GM23338 (cell line): ENCODE results near the gene DYNLRB1. TPM values are rescaled to one million over a fixed set of nuclear protein-coding genes. Genes with fewer than 3 reads are reported as not detected.

ENCODE experiments used
- ATAC-seq: fragments of 200-7000 bp; cut with Tn5 transposase; 3 replicates; pipeline ENCODE4 v1.9.1; 2020
- DNase-seq: peaks from one replicate; pipeline ENCODE4 v3.0.0-alpha.2; 2015; ENCODE audit warnings: low spot score
- H2AFZ ChIP-seq: fragments of 200-600 bp; sonication (generic); 2 replicates; pipeline ENCODE4 v1.8.0; 2016; ENCODE audit warnings: antibody characterized with exemption, mild to moderate bottlenecking, moderate library complexity
- H3F3A ChIP-seq: fragments of 200-600 bp; sonication (generic); replicated peaks from 2 replicates; pipeline ENCODE4 v1.8.0; 2017; ENCODE audit warnings: antibody characterized with exemption, mixed run types, low read depth
- H3K27ac ChIP-seq: fragments of 200-600 bp; sonication (generic); 2 replicates; pipeline ENCODE4 v1.6.1; 2016; ENCODE audit warnings: low read depth
- H3K27me3 ChIP-seq: fragments of 200-600 bp; sonication (generic); 2 replicates; pipeline ENCODE4 v1.8.0; 2016; ENCODE audit warnings: mild to moderate bottlenecking, mixed run types, moderate library complexity; ENCODE audit not compliant: insufficient read depth
- H3K36me3 ChIP-seq: fragments of 200-600 bp; sonication (generic); 2 replicates; pipeline ENCODE4 v1.8.0; 2016; ENCODE audit warnings: mild to moderate bottlenecking; ENCODE audit not compliant: insufficient read depth
- H3K4me1 ChIP-seq: fragments of 200-600 bp; sonication (generic); 2 replicates; pipeline ENCODE4 v1.8.0; 2016; ENCODE audit warnings: mild to moderate bottlenecking, moderate library complexity; ENCODE audit not compliant: insufficient read depth
- H3K4me2 ChIP-seq: fragments of 200-600 bp; sonication (generic); 2 replicates; pipeline ENCODE4 v1.7.1; 2017; ENCODE audit warnings: mixed run types
- H3K4me3 ChIP-seq: fragments of 200-600 bp; sonication (generic); 2 replicates; pipeline ENCODE4 v1.6.1; 2016; ENCODE audit warnings: mixed run types
- H3K79me2 ChIP-seq: fragments of 200-600 bp; sonication (generic); replicated peaks from 2 replicates; pipeline ENCODE4 v1.8.0; 2017; ENCODE audit warnings: mild to moderate bottlenecking; ENCODE audit not compliant: insufficient read depth
- H3K9me2 ChIP-seq: fragments of 200-600 bp; sonication (generic); 2 replicates; pipeline ENCODE4 v1.8.0; 2017; ENCODE audit not compliant: insufficient read depth
- H4K20me1 ChIP-seq: fragments of 200-600 bp; sonication (generic); replicated peaks from 2 replicates; pipeline ENCODE4 v1.8.0; 2017; ENCODE audit warnings: mild to moderate bottlenecking; ENCODE audit not compliant: insufficient read depth
- H3K27ac Mint-ChIP-seq: 2 replicates; pipeline ENCODE4 v1.8.0; 2020; ENCODE audit warnings: inconsistent platforms, mild to moderate bottlenecking, moderate library complexity, mixed read lengths
- H3K27me3 Mint-ChIP-seq: 3 replicates; pipeline ENCODE4 v1.8.0; 2022; ENCODE audit warnings: low read depth, mild to moderate bottlenecking, moderate library complexity, mixed read lengths, inconsistent platforms; ENCODE audit not compliant: insufficient read depth, poor library complexity
- H3K36me3 Mint-ChIP-seq: 3 replicates; pipeline ENCODE4 v1.8.0; 2021; ENCODE audit warnings: low read depth, mild to moderate bottlenecking, inconsistent platforms, moderate library complexity, mixed read lengths
- H3K4me1 Mint-ChIP-seq: 3 replicates; pipeline ENCODE4 v1.8.0; 2020; ENCODE audit warnings: mild to moderate bottlenecking, inconsistent platforms, mixed read lengths
- H3K4me3 Mint-ChIP-seq: 3 replicates; pipeline ENCODE4 v1.8.0; 2021; ENCODE audit warnings: moderate library complexity, mild to moderate bottlenecking, inconsistent platforms, mixed read lengths
- H3K9me3 Mint-ChIP-seq: 3 replicates; pipeline ENCODE4 v1.8.0; 2020; ENCODE audit warnings: moderate library complexity, mild to moderate bottlenecking, inconsistent platforms, mixed read lengths
- CREB1 ChIP-seq: fragments of 250-450 bp; sonication (Bioruptor Pico); IDR thresholded peaks from 2 replicates; pipeline ENCODE4 v1.5.0; 2020; ENCODE audit warnings: low read depth, mild to moderate bottlenecking, moderate library complexity
- CTCF ChIP-seq, 2 experiments: fragments of 200-600 bp in 1 of 2; sonication (generic) in 1 of 2; conservative IDR thresholded peaks; 2 replicates each; pipeline versions ENCODE4 v1.5.1 to v1.6.1; 2016 to 2017; ENCODE audit warnings: antibody characterized with exemption in 2 of 2, low read depth in 2 of 2, mild to moderate bottlenecking in 2 of 2, moderate library complexity in 1 of 2
- ETS1 ChIP-seq: IDR thresholded peaks from 2 replicates; pipeline ENCODE4 v1.6.1; 2016; ENCODE audit warnings: antibody characterized with exemption
- EZH2 ChIP-seq: fragments of 200-600 bp; sonication (generic); IDR thresholded peaks from one replicate; pipeline ENCODE4 v1.8.0; 2017; ENCODE audit warnings: antibody characterized with exemption, mild to moderate bottlenecking, low read depth; ENCODE audit not compliant: unreplicated experiment
- EZH2phosphoT487 ChIP-seq: fragments of 200-600 bp; sonication (generic); IDR thresholded peaks from one replicate; pipeline ENCODE4 v1.8.1; 2018; ENCODE audit warnings: antibody characterized with exemption; ENCODE audit not compliant: unreplicated experiment
- JUNB ChIP-seq: IDR thresholded peaks from one replicate; pipeline ENCODE4 v1.6.1; 2016; ENCODE audit warnings: antibody characterized with exemption; ENCODE audit not compliant: unreplicated experiment
- NANOG ChIP-seq: IDR thresholded peaks from 2 replicates; pipeline ENCODE4 v1.6.1; 2016; ENCODE audit warnings: antibody characterized with exemption, borderline replicate concordance
- POLR2AphosphoS5 ChIP-seq: IDR thresholded peaks from 2 replicates; pipeline ENCODE4 v1.6.1; 2016; ENCODE audit warnings: antibody characterized with exemption, low read depth
- REST ChIP-seq: IDR thresholded peaks from one replicate; pipeline ENCODE4 v1.6.1; 2018; ENCODE audit warnings: antibody characterized with exemption; ENCODE audit not compliant: unreplicated experiment
- STAT1 ChIP-seq: IDR thresholded peaks from one replicate; pipeline ENCODE4 v1.6.1; 2016; ENCODE audit warnings: antibody characterized with exemption; ENCODE audit not compliant: unreplicated experiment
- ZNF114 ChIP-seq: fragments of 250-450 bp; sonication (Bioruptor Pico); IDR thresholded peaks from 2 replicates; pipeline ENCODE4 v1.5.0; 2020; ENCODE audit warnings: mild to moderate bottlenecking, moderate library complexity
- ZNF331 ChIP-seq: fragments of 250-450 bp; sonication (Bioruptor Pico); IDR thresholded peaks from 2 replicates; pipeline ENCODE4 v1.5.0; 2020; ENCODE audit warnings: low read depth, mild to moderate bottlenecking, moderate library complexity
- ZNF462 ChIP-seq: fragments of 250-450 bp; sonication (Bioruptor Pico); IDR thresholded peaks from 2 replicates; pipeline ENCODE4 v1.5.0; 2020; ENCODE audit warnings: mild to moderate bottlenecking, moderate library complexity
- polyA plus RNA-seq: library from polyadenylated mRNA; unstranded; fragments of >200 nt; fragmentation: Nextera tagmentation; extraction: Ambion mirVana; gene quantifications from 2 replicates; pipeline ENCODE4 v1.2.1, GENCODE V29; 2016
- total RNA-seq: library from RNA; depleted of rRNA; stranded (reverse); fragments of >200 nt; shearing (Covaris generic); gene quantifications from 2 replicates; pipeline ENCODE4 v1.2.3, GENCODE V29; 2014

The DYNLRB1 gene
- total and polyA plus RNA-seq, 2 experiments from 2014 or later: 107 to 376 TPM

DNA sequence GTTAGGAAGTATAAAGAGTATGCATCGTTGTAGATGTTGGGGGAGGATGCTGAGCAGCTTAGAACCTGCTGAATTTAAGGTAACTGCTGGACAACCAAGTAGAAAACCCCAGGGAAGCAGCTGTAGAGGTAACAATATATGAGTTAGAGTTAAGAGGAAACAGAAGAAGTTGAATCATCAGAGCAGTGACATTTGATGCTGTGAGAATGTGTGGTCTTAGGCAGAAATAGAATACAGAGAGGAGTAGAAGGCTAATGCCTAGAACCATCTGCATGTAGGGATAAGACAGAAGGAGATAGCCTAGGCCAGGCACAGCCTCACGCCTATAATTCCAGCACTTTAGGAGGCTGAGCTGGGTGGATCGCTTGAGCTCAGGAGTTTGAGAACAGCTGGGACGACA, 22.6 kb upstream of the DYNLRB1 start:
- 0 out of 3 replicates have a peak, but pooled peaks cover 3% of the 10 kb centered on the region for H3K9me3 Mint-ChIP-seq
- Histone ChIP-seq H3K9me2 (no peaks in the 10 kb centered on the region), H3K4me3 (no peak overlapping the region), H3F3A (no peaks in the 10 kb centered on the region), H4K20me1 (peaks cover 7% of the 10 kb centered on the region; the same call in 1 of the 2 replicates), H3K27ac (no peak overlapping the region), H2AFZ (no peak overlapping the region), H3K4me1 (no peaks in the 10 kb centered on the region), H3K36me3 (peaks cover 26% of the 10 kb centered on the region), H3K4me2 (no peak overlapping the region), H3K27me3 (no peaks in the 10 kb centered on the region), H3K79me2 (no peaks in the 10 kb centered on the region; the same call in 1 of the 2 replicates)
- ATAC-seq: no peak
- H3K27ac Mint-ChIP-seq: no peak overlapping the region
- DNase-seq: no peak
- no peaks in the 10 kb centered on the region for H3K27me3 Mint-ChIP-seq
- no peak for TF ChIP-seq POLR2AphosphoS5
- TF ChIP-seq CREB1 (CRISPR knock-in tag): no peak
- TF ChIP-seq EZH2phosphoT487: no peak
- no peak for TF ChIP-seq STAT1
- TF ChIP-seq REST: no peak
- TF ChIP-seq NANOG: no peak
- TF ChIP-seq ZNF462 (CRISPR knock-in tag): no peak
- no peak for TF ChIP-seq ZNF331 (CRISPR knock-in tag)
- no peak for TF ChIP-seq EZH2
- TF ChIP-seq CTCF (conservative IDR thresholded peaks at IDR 0.05; ENCODE audit: low read depth in 2 of 2): no peak
- no peak for TF ChIP-seq ETS1
- TF ChIP-seq ZNF114 (CRISPR knock-in tag): no peak
- no peak for TF ChIP-seq JUNB
- no peak overlapping the region for H3K4me3 Mint-ChIP-seq
- H3K4me1 Mint-ChIP-seq: no peaks in the 10 kb centered on the region
- peaks cover 64% of the 10 kb centered on the region for H3K36me3 Mint-ChIP-seq
